Measurements from ENCODE around the gene IL1RAPL1.

The IL1RAPL1 gene

DNA sequence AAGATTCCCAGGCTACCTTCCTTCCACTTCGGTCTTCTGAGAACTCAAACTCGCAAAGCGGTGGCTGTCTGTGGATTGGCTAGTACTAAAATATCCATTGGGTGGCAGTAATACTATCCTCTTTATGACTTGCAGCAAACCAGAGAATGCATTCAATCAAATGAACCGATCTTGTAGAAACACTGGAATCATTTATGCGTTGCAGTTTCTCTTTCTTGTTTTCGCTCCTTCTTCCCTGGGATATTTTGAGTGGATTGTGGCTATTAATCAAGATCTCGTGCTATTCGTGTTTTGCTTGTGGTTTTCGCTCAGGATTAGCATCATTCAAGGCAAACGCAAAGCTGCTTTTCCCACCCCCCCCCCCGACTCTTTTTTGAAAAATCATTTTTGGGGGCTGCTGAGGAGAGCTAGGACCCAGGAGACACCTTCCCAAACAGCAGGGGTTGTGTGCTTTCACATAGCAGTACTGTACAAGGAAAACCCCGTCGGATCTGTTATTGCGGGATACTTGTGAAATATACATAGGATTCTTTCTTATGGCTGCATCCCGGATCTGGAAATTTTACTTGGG is at the start of gene IL1RAPL1:
Gene IL1RAPL1 (plus strand): TSS at position 466 of the 571 bp plus-strand sequence.
- no peak for DNase-seq (ENCODE audit: low spot score)

DNA sequence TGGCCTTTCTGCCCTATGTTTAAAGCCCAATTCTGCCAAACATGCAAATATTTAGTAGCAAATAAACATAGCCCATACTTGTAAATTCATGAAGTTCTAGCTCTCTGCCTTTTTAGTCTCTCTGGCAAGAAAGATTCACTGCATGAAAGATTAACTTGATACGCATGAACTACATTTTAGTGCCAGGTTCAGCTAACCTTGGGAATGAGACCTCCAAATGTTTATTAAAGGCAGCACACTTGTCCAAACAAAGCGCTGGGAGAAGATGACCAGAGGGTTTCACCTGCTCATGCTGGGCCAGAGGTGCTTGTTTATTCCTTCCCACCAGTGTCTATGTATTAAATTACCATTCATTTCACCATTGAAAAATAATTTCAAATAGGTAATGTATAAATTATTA is 44.5 kb upstream of the IL1RAPL1 start:
- no peak for DNase-seq (ENCODE audit: low spot score)

DNA sequence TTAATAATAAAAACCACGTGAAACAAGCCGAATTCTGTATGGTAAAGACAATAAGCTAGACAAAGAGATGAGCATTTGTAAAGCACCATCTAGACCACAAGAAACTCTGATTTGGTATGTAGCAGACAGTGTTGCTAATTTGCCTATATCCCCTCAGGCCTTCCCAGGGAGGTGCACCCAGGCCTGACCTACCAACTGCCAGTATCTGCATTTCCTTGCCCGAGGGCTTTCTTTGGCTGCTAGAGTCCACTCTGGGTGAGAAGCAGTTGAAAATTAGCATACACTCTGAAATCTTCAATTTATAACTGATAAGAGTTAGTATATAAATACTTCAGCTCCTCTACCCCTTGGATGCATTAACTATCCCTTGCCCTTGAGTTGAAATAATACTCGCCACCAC is 37.4 kb upstream of the IL1RAPL1 start:
- DNase-seq (ENCODE audit: low spot score) = no peak

DNA sequence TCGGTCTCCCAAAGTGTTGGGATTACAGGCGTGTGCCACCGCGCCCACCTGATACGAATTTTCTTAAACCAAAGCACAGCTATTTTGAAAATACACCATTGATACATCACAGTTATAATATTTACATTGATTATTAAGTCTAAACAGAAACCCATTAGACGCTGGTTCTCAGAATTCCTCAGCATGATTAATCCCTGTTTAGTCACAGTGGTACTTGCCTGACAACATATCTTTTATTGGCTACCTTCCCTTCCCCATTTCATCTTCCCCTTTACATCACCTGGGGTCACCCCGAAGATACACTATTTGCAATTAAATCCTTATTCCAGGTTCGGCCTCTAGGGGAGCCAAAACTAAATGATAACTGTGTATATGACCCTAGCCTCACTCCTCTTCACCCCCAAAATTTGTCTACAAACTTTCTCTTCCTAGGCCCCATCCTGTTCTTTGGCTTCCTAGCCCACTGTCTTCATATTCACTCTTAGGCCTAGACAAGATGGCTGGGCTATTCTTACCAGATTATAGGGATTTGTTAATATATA is 36.8 kb upstream of the IL1RAPL1 start:
- DNase-seq (ENCODE audit: low spot score) = no peak

DNA sequence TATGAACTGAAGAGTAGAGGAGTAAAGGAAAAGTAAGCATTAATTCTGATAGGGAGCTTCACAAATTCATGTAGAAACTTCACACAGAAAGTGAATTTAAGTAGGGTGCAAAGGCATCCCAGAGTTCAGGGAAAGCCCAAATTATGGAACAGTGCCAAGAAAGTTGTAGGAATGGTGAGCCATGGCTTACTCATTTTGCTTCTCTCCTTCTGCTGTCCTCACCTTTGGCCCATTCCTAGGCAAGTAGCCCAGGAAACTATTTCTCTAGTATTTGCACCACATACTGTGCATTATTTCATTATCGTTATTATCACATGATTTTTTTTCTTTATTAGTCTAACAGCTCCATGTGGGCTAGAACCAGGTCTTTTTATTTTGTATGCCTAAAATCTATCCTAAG is 34.9 kb upstream of the IL1RAPL1 start:
- no peak for DNase-seq (ENCODE audit: low spot score)

DNA sequence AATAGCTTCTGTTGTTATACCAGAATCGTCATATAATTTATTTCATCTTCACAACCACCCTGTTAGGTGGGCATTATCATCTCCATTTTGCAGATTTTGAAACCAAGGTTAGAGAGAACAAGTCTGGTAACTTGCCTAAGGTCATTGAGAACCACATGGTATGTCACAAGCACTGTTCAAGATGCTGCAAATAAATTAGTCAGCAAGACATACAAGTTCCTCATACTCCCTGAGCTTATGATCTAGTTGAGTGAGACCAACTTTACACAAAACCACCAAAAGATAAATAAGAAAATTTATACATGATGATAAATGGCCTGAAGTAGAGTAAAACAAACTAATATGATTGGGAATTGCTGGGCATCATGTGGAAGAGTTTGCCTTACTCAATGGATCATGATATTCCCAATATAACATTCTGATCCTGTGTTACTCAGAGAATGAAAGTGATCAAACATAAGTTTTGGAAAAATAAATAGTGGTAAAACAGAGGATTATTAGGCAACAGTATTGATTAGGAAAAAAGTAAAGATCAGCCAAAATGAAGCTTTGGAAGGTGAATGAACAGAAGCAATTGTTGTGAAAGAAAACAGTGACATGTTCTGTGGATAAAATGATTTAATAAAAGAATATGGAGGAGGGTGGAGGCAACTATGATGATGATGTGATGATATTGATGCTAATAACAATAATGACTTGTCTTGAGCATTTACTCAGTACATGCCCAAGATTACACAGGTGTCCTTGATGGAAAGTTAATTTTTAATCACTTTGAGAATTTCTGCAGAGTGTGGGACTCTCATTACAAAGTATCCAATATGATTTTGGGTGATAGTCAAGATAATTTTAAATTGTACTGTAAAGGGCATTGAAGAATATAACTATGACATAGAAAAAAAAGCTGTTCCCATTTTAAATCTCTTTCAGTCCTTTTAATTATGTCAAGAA is 34.1 kb upstream of the IL1RAPL1 start:
- no peak for DNase-seq (ENCODE audit: low spot score)

DNA sequence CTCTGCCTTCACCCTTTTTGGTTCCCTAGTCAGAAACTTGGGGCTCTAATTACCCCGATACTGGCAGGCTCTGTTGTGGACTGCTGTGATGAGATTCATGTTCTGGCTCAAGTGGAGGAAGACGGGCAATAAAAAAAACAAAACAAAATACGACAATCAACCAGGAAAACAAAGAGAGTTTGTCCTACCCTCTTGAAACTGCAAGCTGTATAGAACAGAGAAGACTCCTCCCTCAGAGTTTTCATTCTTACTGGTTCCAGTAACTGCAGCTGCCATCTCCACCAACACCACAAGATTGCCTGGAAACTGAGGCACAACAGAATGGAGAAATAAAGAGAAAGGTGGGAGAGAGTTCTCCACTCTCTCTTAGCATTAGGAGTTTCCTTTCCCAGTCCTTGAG is 11.1 kb upstream of the IL1RAPL1 start:
- DNase-seq (ENCODE audit: low spot score) = no peak

DNA sequence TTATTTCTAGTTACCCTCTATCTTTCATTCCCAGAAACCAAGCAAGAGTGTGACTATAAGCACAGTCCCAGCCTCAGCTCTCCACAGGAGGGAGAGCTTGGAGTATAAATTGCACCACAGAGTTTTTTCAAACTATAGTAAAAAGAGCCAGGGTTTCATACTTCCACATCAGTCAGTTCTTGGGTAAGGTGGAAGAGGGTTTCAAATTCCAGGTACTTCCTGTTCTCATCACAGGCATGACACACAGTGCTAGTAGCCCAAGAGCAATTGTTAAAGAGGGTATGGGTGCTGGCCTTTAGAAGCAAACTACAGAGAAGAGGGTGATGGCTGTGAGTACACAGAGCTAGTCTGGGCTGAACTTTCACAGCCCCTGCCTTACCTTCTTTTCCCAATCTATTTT is 5.7 kb upstream of the IL1RAPL1 start:
- DNase-seq (ENCODE audit: low spot score) = no peak

DNA sequence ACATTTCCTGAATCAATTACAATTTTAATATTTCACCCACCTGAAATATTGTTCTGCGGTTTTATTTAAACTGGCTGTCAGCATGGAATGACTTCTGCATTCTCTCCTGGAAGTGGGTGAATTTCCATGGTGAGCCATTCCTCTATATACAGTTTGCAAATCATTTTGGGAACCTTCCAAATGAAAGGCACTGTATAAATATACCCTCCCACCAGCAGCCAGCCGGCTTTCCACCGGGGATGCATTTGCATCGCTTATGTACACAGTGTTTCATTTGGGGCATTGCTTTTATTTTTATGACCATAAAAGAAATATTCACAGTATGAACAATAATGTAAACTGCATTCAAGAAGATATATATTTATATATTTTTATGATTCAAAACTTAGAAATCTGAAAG is 4.7 kb upstream of the IL1RAPL1 start:
- no peak for DNase-seq (ENCODE audit: low spot score)

DNA sequence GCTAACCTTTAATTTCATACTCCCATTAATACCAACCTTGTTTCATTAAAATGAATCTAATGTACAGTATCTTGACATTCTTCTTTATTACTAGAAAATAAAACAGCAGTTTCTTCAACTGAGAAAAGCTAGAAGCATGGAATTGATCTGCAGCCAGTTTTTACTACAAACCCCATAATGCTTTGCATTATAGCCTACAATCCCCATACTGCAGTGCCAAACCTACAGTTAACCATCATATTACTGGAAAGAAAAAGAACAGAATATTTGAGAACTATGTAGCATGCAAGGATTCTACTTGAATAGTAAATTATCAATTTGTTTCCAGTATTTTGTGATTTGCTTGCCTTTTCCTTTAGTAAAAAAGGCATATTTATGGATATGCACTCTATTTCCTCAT is 3.2 kb upstream of the IL1RAPL1 start:
- no peak for DNase-seq (ENCODE audit: low spot score)

DNA sequence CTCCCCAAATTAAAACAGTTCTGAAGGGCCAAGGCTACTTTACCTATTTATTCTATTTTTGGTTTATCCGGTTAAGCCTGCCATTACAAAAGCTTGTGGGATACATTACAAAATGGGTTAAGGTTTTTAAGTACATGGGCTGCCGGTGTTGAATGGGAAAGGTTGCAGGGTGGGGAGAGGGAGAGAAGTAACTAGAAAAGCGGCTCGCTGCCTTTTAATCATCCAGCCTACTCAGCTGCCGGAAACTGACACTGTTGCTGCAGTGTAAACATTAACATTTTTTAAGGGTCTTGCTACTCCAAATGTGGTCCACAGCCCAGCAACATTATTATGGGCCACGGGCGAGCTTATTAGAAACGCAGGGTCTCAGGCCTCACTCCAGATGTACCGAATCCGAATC is 1.5 kb upstream of the IL1RAPL1 start:
- no peak for DNase-seq (ENCODE audit: low spot score)

DNA sequence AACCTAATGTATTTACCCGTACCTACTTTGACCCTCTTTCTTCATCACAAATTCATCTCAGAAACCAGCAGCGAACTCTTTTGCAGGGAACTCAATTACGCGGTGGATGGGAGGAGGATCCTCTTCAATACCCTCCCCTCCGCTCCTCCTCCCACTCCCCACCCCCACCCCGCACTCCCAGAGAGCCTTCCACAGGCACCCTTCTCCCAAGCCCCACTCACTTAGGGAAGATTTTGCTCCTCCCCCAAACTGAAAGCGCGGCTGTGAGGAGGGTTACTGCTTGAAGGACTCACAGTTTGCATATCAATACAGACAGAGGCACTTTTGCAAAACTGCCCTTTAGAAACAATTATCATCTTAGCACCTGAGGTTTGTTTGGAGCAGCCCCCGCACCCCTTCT is 960 bp upstream of the IL1RAPL1 start:
- DNase-seq (ENCODE audit: low spot score) = no peak

DNA sequence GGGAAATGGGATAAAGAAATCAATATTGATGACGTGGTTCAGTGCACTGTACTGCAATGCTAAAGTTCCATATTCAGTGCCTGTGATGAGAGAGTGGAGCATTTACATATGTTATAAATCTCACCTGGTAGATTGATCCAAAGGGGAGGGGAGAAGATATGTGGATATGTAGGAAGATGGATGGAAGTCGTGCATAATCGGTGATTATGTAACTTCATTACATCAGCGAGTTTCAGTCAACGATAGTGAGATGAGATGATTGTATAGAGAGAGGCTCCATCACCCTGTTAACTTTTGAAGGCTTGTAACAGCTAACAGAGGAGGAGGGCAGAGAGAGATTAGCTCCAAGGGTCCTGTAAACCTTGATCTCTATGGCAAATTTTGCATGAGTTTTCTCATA is 1.8 kb downstream of the IL1RAPL1 start:
- no peak for DNase-seq (ENCODE audit: low spot score)

DNA sequence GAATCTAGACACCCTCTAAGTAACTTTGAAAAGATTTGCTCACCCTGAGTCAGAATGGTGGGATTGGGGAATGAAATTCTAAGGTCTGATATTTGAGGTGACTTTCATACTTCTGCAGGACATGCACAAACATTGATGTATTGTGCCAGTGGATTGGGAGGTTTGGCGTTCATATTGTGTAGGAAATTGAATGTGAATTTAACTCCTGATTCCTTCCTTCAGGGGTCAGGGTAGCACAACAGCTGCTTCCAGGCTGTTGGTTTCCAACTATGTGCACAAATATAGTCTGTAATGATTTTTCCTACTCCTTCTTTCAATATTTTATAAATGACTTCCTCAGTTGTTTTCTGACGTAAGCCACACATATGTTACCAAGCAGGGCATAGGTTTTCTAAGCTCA is 3.1 kb downstream of the IL1RAPL1 start:
- no peak for DNase-seq (ENCODE audit: low spot score)

DNA sequence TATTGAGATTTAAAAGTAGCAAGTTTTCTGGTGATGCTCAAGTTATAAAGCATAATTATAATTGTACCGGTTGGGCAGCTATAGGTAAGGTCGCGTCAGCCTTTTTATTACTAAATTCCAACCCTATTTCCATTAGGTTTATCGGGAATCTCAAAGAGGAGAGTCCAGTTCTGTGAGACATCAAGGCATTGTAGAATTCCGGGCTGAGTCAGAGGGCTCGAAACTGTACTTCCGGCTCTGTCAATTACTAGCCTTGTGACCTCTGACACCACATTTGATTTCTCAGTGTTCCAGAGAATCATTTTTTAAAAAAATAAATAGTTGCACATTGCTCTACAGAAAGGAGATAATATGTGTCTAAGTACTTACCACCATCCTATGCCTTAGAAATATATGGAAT is 4.3 kb downstream of the IL1RAPL1 start:
- no peak for DNase-seq (ENCODE audit: low spot score)

DNA sequence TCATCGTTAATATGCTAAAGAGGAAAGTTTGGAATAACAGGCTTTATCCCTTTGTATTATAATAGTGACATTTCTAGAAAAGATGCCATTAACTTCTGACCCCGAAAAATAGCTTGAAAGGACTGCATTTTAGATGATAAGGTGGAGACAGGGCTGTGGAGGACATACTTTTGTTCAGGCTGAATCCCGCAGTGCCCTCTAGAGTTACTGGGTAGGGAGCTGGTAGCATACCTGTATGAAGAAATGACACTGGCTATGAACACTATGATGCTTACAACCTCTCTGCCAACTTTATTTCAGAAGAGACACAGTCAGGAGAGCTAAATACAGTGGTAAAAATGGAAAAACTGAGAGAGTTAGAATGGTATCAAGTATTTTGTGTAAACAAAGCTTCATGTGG is 8.1 kb downstream of the IL1RAPL1 start:
- no peak for DNase-seq (ENCODE audit: low spot score)

DNA sequence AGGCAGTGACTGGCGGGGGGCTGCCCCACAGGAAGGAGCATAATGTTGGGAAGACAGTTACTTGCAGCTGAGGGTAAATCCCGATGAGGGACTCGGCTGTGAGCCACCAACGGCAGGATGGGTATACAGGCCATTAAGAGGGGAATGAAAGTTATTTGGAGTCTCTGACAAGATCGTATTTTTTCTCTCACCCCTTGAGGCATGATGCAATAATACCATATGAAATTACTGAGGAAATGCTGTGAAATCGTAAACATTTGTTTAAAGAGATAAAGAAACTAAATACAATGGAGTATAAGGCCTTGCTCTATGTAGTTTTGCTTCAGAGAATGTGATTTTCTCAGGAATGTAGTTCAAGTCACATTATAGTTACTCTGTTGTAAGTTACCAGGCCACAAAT is 12.7 kb downstream of the IL1RAPL1 start:
- DNase-seq (ENCODE audit: low spot score) = no peak

DNA sequence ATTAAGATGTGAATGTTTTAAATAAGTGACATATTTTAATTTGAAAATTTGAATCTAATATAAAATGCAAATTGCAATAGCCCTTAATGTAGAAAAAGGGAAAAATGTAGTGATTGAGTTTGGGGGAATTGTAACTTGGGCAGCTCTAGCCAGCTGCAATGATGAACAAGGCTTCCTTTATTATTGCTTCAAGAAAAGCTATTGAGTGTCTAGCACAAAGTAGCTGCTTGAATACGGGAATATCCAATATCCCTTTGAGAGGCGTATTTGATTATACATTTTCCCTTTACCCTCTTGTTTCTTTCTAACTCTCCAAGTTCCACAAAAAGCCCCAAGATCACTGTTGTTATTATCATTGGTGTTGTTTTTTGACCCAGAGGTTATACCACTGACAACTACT is 21.8 kb downstream of the IL1RAPL1 start:
- no peak for DNase-seq (ENCODE audit: low spot score)

DNA sequence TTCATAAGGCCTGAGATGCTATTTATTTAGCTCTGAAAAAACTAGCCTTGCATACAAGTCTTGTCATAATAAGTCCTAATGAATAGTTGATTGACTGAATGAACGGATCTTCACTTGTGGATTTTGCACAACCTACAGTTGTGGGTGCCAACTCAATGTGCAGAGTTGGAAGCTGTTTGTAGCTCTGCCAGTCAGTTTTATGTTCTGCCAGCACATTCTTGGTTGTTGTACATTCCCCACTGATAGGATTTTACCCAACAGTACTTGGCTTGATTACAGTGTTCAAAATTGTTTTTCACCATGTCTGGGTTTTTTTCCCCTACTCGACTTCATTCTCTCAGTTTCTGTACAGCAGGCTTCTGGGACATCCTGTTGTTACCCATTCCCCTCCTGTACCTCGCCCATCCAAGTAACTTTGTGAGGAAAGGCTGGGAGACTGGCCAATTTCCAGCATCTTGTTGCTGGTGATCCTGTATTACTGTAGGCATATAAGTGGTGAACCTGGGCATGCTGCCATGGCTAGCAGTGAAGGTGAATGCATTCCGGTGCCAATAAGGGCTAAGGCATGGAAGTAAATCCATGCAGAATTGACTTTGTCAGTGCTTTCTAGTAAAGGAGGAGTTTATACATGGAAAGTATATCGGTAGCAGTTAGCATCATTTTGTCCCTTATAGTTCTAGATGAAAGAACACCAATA is 22.8 kb downstream of the IL1RAPL1 start:
- no peak for DNase-seq (ENCODE audit: low spot score)

DNA sequence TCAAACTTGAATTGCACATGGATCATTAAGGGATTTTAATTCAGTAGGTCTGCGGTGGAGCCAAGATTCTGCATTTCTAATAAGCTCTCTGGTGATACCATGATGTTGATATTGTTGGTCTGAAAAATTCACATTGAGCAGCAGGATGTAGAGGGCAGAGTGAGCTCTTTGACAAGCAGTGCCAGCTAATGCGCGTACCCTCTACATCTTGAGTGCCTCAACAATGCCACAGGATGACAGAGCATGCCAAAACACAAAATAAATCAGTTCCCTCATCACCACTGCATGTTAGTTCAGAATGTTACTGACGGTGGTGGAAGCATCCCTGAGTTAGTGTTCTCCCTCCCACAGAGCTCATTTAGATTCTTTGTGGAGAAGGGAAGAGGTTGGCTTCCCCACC is 23.5 kb downstream of the IL1RAPL1 start:
- DNase-seq (ENCODE audit: low spot score) = no peak

DNA sequence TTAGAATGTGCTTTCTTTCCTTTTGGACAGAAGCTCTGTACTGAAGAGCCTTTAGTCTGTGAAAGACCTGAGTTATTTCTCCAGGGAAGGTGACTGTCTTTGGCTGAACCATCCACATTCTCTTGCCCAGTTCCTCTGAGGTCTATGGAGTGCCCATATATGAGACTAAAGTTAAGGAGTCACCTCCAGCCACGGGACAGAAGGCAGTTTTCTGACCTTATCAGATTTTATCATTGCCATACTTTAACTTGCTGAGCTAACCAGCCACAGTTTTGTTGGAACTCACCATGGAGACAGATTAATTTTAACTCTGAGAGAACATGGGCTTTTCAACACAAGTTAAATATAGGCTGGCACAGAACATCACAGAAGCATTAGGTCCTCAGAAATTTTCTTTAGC is 26.3 kb downstream of the IL1RAPL1 start:
- no peak for DNase-seq (ENCODE audit: low spot score)

DNA sequence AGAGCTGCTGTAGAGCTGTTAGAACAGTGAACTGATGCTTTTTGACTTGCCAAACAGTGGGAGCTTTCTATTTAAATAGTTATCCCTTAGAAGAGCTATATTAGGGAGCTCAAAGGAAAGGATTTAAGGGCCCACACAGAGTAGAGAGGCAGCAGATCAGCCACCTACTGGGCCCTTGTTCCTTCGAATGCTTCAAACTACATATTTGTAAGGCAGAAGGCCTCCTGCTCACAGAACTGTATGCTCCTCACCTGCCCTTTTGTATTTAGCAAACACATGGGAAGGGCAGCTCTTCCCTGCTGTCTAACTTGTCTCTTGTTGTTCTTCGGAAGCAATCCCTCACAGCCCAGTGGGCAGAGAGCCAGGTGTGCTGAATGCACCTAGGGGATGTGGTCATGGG is 38.0 kb downstream of the IL1RAPL1 start:
- no peak for DNase-seq (ENCODE audit: low spot score)

DNA sequence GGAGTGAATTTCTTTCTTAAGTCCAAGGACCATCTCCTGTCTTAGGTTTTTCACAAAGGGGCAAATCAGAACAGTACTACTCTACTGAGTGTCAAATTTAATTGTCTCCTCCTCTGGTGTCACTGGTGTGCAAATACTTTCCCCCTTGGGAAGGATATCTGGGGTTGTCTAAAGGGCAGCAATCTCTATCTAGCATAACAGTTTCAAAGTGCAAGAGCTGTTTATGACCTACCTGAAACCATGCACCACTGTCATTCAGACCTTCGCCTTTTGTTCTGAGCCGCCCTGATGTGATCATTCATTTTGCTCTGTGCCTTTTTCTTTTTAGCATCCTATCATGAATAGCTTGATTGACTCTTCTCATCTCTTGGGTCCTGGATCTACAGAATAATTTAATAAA is 39.3 kb downstream of the IL1RAPL1 start:
- no peak for DNase-seq (ENCODE audit: low spot score)

All from CD4-positive, alpha-beta T cell treated with Interleukin-15 for 4 hours (primary cell).